K562 (cell line): ENCODE data around the gene AMH.

Experiments
- TF ChIP-seq, protein P1 (sequence below): fragments of 450-650 bp; formaldehyde crosslinking; IDR thresholded peaks from 2 replicates; pipeline ENCODE4 v1.4.0; 2020; ENCODE audit warnings: mild to moderate bottlenecking, mixed read lengths
- TF ChIP-seq, protein P2 (sequence below): fragments of 450-650 bp; IDR thresholded peaks from 2 replicates; pipeline ENCODE4 v1.6.1; 2016; ENCODE audit warnings: mild to moderate bottlenecking, moderate library complexity

DNA sequence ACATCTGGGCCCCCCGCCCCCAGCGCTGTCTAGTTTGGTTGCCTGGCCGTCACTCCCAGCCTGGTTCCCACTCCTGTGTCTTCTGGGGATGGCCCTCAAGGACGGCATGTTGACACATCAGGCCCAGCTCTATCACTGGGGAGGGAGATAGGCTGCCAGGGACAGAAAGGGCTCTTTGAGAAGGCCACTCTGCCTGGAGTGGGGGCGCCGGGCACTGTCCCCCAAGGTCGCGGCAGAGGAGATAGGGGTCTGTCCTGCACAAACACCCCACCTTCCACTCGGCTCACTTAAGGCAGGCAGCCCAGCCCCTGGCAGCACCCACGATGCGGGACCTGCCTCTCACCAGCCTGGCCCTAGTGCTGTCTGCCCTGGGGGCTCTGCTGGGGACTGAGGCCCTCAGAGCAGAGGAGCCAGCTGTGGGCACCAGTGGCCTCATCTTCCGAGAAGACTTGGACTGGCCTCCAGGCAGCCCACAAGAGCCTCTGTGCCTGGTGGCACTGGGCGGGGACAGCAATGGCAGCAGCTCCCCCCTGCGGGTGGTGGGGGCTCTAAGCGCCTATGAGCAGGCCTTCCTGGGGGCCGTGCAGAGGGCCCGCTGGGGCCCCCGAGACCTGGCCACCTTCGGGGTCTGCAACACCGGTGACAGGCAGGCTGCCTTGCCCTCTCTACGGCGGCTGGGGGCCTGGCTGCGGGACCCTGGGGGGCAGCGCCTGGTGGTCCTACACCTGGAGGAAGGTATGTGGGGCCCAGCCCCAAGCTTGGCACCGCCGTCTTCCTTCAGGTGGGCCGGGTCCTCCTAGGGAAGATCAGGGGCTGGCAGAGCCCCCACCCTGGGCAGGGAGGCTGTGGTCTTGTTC is at the start of gene AMH:
- TF ChIP-seq, protein P1, sequence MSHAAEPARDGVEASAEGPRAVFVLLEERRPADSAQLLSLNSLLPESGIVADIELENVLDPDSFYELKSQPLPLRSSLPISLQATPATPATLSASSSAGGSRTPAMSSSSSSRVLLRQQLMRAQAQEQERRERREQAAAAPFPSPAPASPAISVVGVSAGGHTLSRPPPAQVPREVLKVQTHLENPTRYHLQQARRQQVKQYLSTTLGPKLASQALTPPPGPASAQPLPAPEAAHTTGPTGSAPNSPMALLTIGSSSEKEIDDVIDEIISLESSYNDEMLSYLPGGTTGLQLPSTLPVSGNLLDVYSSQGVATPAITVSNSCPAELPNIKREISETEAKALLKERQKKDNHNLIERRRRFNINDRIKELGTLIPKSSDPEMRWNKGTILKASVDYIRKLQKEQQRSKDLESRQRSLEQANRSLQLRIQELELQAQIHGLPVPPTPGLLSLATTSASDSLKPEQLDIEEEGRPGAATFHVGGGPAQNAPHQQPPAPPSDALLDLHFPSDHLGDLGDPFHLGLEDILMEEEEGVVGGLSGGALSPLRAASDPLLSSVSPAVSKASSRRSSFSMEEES (CRISPR knock-in tag): peak; percentile 1; the same call in 1 of the 2 replicates
- TF ChIP-seq, protein P2, sequence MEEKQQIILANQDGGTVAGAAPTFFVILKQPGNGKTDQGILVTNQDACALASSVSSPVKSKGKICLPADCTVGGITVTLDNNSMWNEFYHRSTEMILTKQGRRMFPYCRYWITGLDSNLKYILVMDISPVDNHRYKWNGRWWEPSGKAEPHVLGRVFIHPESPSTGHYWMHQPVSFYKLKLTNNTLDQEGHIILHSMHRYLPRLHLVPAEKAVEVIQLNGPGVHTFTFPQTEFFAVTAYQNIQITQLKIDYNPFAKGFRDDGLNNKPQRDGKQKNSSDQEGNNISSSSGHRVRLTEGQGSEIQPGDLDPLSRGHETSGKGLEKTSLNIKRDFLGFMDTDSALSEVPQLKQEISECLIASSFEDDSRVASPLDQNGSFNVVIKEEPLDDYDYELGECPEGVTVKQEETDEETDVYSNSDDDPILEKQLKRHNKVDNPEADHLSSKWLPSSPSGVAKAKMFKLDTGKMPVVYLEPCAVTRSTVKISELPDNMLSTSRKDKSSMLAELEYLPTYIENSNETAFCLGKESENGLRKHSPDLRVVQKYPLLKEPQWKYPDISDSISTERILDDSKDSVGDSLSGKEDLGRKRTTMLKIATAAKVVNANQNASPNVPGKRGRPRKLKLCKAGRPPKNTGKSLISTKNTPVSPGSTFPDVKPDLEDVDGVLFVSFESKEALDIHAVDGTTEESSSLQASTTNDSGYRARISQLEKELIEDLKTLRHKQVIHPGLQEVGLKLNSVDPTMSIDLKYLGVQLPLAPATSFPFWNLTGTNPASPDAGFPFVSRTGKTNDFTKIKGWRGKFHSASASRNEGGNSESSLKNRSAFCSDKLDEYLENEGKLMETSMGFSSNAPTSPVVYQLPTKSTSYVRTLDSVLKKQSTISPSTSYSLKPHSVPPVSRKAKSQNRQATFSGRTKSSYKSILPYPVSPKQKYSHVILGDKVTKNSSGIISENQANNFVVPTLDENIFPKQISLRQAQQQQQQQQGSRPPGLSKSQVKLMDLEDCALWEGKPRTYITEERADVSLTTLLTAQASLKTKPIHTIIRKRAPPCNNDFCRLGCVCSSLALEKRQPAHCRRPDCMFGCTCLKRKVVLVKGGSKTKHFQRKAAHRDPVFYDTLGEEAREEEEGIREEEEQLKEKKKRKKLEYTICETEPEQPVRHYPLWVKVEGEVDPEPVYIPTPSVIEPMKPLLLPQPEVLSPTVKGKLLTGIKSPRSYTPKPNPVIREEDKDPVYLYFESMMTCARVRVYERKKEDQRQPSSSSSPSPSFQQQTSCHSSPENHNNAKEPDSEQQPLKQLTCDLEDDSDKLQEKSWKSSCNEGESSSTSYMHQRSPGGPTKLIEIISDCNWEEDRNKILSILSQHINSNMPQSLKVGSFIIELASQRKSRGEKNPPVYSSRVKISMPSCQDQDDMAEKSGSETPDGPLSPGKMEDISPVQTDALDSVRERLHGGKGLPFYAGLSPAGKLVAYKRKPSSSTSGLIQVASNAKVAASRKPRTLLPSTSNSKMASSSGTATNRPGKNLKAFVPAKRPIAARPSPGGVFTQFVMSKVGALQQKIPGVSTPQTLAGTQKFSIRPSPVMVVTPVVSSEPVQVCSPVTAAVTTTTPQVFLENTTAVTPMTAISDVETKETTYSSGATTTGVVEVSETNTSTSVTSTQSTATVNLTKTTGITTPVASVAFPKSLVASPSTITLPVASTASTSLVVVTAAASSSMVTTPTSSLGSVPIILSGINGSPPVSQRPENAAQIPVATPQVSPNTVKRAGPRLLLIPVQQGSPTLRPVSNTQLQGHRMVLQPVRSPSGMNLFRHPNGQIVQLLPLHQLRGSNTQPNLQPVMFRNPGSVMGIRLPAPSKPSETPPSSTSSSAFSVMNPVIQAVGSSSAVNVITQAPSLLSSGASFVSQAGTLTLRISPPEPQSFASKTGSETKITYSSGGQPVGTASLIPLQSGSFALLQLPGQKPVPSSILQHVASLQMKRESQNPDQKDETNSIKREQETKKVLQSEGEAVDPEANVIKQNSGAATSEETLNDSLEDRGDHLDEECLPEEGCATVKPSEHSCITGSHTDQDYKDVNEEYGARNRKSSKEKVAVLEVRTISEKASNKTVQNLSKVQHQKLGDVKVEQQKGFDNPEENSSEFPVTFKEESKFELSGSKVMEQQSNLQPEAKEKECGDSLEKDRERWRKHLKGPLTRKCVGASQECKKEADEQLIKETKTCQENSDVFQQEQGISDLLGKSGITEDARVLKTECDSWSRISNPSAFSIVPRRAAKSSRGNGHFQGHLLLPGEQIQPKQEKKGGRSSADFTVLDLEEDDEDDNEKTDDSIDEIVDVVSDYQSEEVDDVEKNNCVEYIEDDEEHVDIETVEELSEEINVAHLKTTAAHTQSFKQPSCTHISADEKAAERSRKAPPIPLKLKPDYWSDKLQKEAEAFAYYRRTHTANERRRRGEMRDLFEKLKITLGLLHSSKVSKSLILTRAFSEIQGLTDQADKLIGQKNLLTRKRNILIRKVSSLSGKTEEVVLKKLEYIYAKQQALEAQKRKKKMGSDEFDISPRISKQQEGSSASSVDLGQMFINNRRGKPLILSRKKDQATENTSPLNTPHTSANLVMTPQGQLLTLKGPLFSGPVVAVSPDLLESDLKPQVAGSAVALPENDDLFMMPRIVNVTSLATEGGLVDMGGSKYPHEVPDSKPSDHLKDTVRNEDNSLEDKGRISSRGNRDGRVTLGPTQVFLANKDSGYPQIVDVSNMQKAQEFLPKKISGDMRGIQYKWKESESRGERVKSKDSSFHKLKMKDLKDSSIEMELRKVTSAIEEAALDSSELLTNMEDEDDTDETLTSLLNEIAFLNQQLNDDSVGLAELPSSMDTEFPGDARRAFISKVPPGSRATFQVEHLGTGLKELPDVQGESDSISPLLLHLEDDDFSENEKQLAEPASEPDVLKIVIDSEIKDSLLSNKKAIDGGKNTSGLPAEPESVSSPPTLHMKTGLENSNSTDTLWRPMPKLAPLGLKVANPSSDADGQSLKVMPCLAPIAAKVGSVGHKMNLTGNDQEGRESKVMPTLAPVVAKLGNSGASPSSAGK: no peak
